Stomach (tissue), 19 donors: ENCODE measurements around the gene LDLR. TPM values are rescaled to one million over a fixed set of nuclear protein-coding genes. Genes with fewer than 3 reads are reported as not detected.

Experiments
- DNase-seq, 2 donors: peaks; one replicate each; pipeline versions ENCODE4 v3.0.0 to v3.0.0-alpha.2; 2013 to 2019
- H3K27ac ChIP-seq, 5 donors: fragments of 200-600 bp in 4 of 5; sonication (generic) in 4 of 5; one replicate each; pipeline ENCODE4 v1.5.1; 2013 to 2019; ENCODE audit warnings: mild to moderate bottlenecking in 1 of 5, moderate library complexity in 1 of 5
- H3K27me3 ChIP-seq, 3 donors: fragments of 200-600 bp; sonication (generic); one replicate each; pipeline ENCODE4 v1.5.1; 2017 to 2019; ENCODE audit warnings: mixed run types in 1 of 3
- H3K36me3 ChIP-seq, 4 donors: fragments of 200-600 bp; sonication (generic); 1 replicate in 3 of 4; 2 replicates in 1 of 4; pipeline ENCODE4 v1.5.1; 2016 to 2019
- H3K4me1 ChIP-seq, 4 donors: fragments of 200-600 bp; sonication (generic); one replicate each; pipeline ENCODE4 v1.5.1; 2016 to 2019
- H3K4me3 ChIP-seq, 4 donors: fragments of 200-600 bp; sonication (generic) in 3 of 4; one replicate each; pipeline ENCODE4 v1.5.1; 2016 to 2019; ENCODE audit warnings: mild to moderate bottlenecking in 1 of 4
- H3K9me3 ChIP-seq, 4 donors: fragments of 200-600 bp; sonication (generic); one replicate each; pipeline ENCODE4 v1.5.1; 2016 to 2019
- CTCF ChIP-seq, 7 experiments: fragments of 450-650 bp in 4 of 7; fragments of 200-600 bp in 3 of 7; sonication (generic) in 3 of 7; IDR thresholded peaks; one replicate each; pipeline ENCODE4 v1.5.1; 2016 to 2019; ENCODE audit warnings: antibody characterized with exemption in 7 of 7, control low read depth in 2 of 7, mild to moderate bottlenecking in 1 of 7
- EP300 ChIP-seq: sonication (generic); formaldehyde crosslinking; IDR thresholded peaks from one replicate; pipeline ENCODE4 v1.6.1; 2017; ENCODE audit warnings: antibody characterized with exemption
- POLR2A ChIP-seq, 4 donors: fragments of 450-650 bp; IDR thresholded peaks; one replicate each; pipeline ENCODE4 v1.6.1; 2016; ENCODE audit warnings: antibody characterized with exemption in 4 of 4, control low read depth in 2 of 4, mild to moderate bottlenecking in 1 of 4, moderate library complexity in 1 of 4
- POLR2AphosphoS5 ChIP-seq, 3 donors: sonication (generic); formaldehyde crosslinking; IDR thresholded peaks; one replicate each; pipeline ENCODE4 v1.6.1; 2016; ENCODE audit warnings: antibody characterized with exemption in 3 of 3
- WGBS, 5 donors: extraction: QIAGEN DNeasy Blood & Tissue Kit in 3 of 5; methylation state at CpG; one replicate each; pipeline versions ENCODE4 v1.1.5 to v1.1.7; 2013 to 2018; 5-methylcytosine and 5-hydroxymethylcytosine counted together
- intact Hi-C: fragments of 100-400 bp; cut with DNase I; formaldehyde crosslinking; loops from one replicate; pipeline ENCODE4 v1.15.1; 2023; ENCODE audit warnings: low total_unique reads
- long read RNA-seq, 10 donors: transcript quantifications; one replicate each; lab custom pipeline, GENCODE V29; 2026
- polyA plus RNA-seq, 3 donors: library from polyadenylated mRNA; stranded (reverse); fragments of 200-250 nt; gene quantifications; one replicate each; pipeline ENCODE4 v1.2.3, GENCODE V29; 2013
- total RNA-seq, 5 donors: library from RNA; depleted of rRNA; stranded (reverse); fragments of >200 nt; gene quantifications; one replicate each; pipeline versions ENCODE4 v1.1.0 to v1.2.3, GENCODE V29; 2014 to 2016
- donor health status: healthy with polysubstance abuse.
- donor health status: Bipolar disorder and iron deficiency.
- donor health status: healthy.

The LDLR gene
- 100 to 1,000 TPM in 4 of 5 donors, 10 to 100 TPM in 1; 45.5 to 626 (median 149) TPM for total RNA-seq
- 10 to 100 TPM; 23.2 to 36.4 (median 27.6) TPM for polyA plus RNA-seq
- long read RNA-seq, donor 1, partial matches to known transcripts, result 0 of 4 reads
- long read RNA-seq, donor 1, other reads (novel, unspliced or antisense), result 0 of 4 reads
- long read RNA-seq, donor 2, partial matches to known transcripts, result 0 of 2 reads
- long read RNA-seq, donor 2, other reads (novel, unspliced or antisense), result 0 of 2 reads
- long read RNA-seq, donor 3, result 0 reads
- long read RNA-seq, donor 4, result 0 reads
- long read RNA-seq, donor 5, partial matches to known transcripts, result 5 of 11 reads
- long read RNA-seq, donor 5, other reads (novel, unspliced or antisense), result 0 of 11 reads
- long read RNA-seq, donor 6, transcript LDLR-208 (18 exons, 3,617 nt), result major isoform, 9 of 20 reads
- long read RNA-seq, donor 6, partial matches to known transcripts, result 10 of 20 reads
- long read RNA-seq, donor 6, other reads (novel, unspliced or antisense), result 0 of 20 reads
- long read RNA-seq, donor 7, result 0 reads
- long read RNA-seq, donor 8, partial matches to known transcripts, result 0 of 1 reads
- long read RNA-seq, donor 8, other reads (novel, unspliced or antisense), result 0 of 1 reads
- long read RNA-seq, donor 9, result 0 reads
- long read RNA-seq, donor 10, partial matches to known transcripts, result 0 of 1 reads
- long read RNA-seq, donor 10, other reads (novel, unspliced or antisense), result 0 of 1 reads

- H3K27ac ChIP-seq, result peak within 1 kb of the TSS; percentile 90 to 100 (median 98)
- no peaks in the 10 kb centered on the region for H3K27me3 ChIP-seq
- H3K4me3 ChIP-seq, result peak within 1 kb of the TSS; percentile 62 to 67 (median 64)
- peaks cover 0 to 11% (median 5%) of the 10 kb centered on the region in 4 donors for H3K36me3 ChIP-seq
- DNase-seq, result peak; percentile 85 to 97
- intact Hi-C loops, result no loop called here
- TF ChIP-seq POLR2AphosphoS5 (IDR thresholded peaks at IDR 0.05), result peak; percentile 98 to 99 (median 98)
- peak; percentile 95 for TF ChIP-seq EP300
- TF ChIP-seq CTCF (IDR thresholded peaks at IDR 0.05), result no peak
- TF ChIP-seq POLR2A (IDR thresholded peaks at IDR 0.05), result peak in 2 of 4 donors; percentile 82 to 86
- no peaks in the 10 kb centered on the region for H3K9me3 ChIP-seq
- H3K4me1 ChIP-seq, result peaks cover 57 to 84% (median 68%) of the 10 kb centered on the region in 4 donors
- 1% methylated on average over 34 to 43 of the region's 43 CpGs for WGBS, 5 donors
Observed at GRCh38 chr19:11089254-11090013, at the start of gene LDLR. Gene LDLR, plus strand, starts transcription at chr19:11089463. Its CDS starts 86 bp downstream, at chr19:11089549.

GRCh38 chr19:11041194-11041593, 48.1 kb upstream of the LDLR start:
- no peak for TF ChIP-seq CTCF (IDR thresholded peaks at IDR 0.05)
- no peak for TF ChIP-seq POLR2AphosphoS5 (IDR thresholded peaks at IDR 0.05)
- no peak for TF ChIP-seq EP300
- TF ChIP-seq POLR2A (IDR thresholded peaks at IDR 0.05), result no peak
- no peak for DNase-seq
- Histone ChIP-seq H3K4me3 (no peak overlapping the region), H3K9me3 (no peaks in the 10 kb centered on the region), H3K27ac (peak overlapping the region; percentile 83 to 93 (median 90)), H3K27me3 (no peaks in the 10 kb centered on the region), H3K4me1 (peaks cover 6 to 23% (median 16%) of the 10 kb centered on the region in 4 donors), H3K36me3 (peaks cover 32 to 90% (median 89%) of the 10 kb centered on the region in 4 donors)
- intact Hi-C loops, result no loop called here
- 92 to 98% (median 96%) methylated on average over 33 of the region's 33 CpGs for WGBS, 5 donors

- Histone ChIP-seq H3K27ac (peak overlapping the region; percentile 83 to 93 (median 90)), H3K9me3 (no peaks in the 10 kb centered on the region), H3K4me1 (peaks cover 6 to 21% (median 14%) of the 10 kb centered on the region in 4 donors), H3K4me3 (no peak overlapping the region), H3K36me3 (peaks cover 27 to 84% (median 82%) of the 10 kb centered on the region in 4 donors), H3K27me3 (no peaks in the 10 kb centered on the region)
- DNase-seq, result peak; percentile 67 to 97
- 43 to 75% (median 50%) methylated on average over 12 to 13 of the region's 13 CpGs for WGBS, 5 donors
- intact Hi-C loops, result no loop called here
- no peak for TF ChIP-seq CTCF (IDR thresholded peaks at IDR 0.05)
- TF ChIP-seq POLR2AphosphoS5 (IDR thresholded peaks at IDR 0.05), result peak in 2 of 3 donors; percentile 41 to 93
Observed at GRCh38 chr19:11041966-11042627, 47.2 kb upstream of the LDLR start.
